ENCODE data around the gene MICAL3.

DNA sequence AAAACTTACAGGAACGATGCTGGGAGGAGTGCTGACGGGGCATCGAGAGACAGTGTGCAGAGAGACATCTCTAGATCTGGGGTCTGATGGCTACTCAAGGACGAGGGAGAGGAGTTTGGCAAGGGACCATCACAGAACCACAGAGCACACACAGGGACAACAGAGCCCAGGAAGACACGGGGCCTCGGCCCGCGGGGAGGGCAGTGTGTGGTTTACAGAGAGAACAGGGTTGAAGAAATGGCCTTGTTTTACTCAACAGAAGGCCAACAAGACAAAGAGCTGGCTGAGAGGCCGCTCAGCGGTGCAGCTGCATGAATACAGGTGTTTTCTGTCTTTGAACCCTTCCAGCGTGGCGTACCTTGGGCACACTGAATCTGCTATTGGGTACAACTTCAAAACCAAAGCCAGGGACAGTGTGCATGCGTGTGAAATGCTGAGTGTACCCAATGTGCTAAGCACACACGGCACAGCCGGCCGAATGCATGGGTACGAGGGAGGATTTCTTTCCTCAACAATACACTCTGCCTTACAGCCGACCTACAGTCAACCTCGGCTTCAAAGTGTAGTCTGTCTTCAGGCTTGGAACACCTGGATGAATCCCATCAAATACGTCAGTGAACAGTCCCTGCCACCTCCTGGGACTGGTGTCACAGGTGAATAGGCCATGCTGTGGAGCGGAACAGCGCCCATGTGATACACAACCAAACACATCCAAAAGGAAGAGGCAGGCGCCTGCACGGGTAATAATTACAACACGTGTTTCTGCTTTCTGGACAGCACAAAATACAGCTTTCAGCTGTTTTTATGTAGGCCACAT is 229.4 kb downstream of the MICAL3 start:
- TF ChIP-seq JUN (IDR thresholded peaks at IDR 0.05; ENCODE audit: low read depth, low read length): no peak
- TF ChIP-seq CTCF (IDR thresholded peaks at IDR 0.05; ENCODE audit: control extremely low read depth in 1 of 3, insufficient read depth in 1 of 3, low read depth in 1 of 3, low read length in 3 of 3): no peak
- TF ChIP-seq CEBPB (IDR thresholded peaks at IDR 0.05; ENCODE audit: low read depth, low read length): no peak
- no peak for TF ChIP-seq SIN3A (conservative IDR thresholded peaks at IDR 0.05 in 1 of 2, IDR thresholded peaks at IDR 0.05 in 1 of 2; ENCODE audit: low read depth in 1 of 2, low read length in 2 of 2)
- no peak for TF ChIP-seq SP4 (IDR thresholded peaks at IDR 0.05; ENCODE audit: low read length)
- TF ChIP-seq TAF1 (IDR thresholded peaks at IDR 0.05; ENCODE audit: low read depth, low read length): no peak
- TF ChIP-seq ATF3 (IDR thresholded peaks at IDR 0.05; ENCODE audit: insufficient read depth, low read depth, low read length): no peak
- no peak for TF ChIP-seq SP2 (IDR thresholded peaks at IDR 0.05; ENCODE audit: low read length)
- no peak for TF ChIP-seq MAX (IDR thresholded peaks at IDR 0.05)
- no peak for TF ChIP-seq TEAD4 (IDR thresholded peaks at IDR 0.05; ENCODE audit: low read depth, low read length)
- TF ChIP-seq, protein P1, sequence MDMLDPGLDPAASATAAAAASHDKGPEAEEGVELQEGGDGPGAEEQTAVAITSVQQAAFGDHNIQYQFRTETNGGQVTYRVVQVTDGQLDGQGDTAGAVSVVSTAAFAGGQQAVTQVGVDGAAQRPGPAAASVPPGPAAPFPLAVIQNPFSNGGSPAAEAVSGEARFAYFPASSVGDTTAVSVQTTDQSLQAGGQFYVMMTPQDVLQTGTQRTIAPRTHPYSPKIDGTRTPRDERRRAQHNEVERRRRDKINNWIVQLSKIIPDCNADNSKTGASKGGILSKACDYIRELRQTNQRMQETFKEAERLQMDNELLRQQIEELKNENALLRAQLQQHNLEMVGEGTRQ (IDR thresholded peaks at IDR 0.05; ENCODE audit: low read length): no peak
- TF ChIP-seq KDM1A (IDR thresholded peaks at IDR 0.05; ENCODE audit: borderline replicate concordance, low read length): no peak
- TF ChIP-seq CBX5 (IDR thresholded peaks at IDR 0.05; ENCODE audit: low read depth, low read length): no peak
- no peak for TF ChIP-seq NANOG (IDR thresholded peaks at IDR 0.05; ENCODE audit: insufficient read depth, low read depth, low read length, poor library complexity, severe bottlenecking)
